Measurements from ENCODE around the gene LARGE1. TPM values are rescaled to one million over a fixed set of nuclear protein-coding genes. Genes with fewer than 3 reads are reported as not detected.

LARGE1 gene
- total and polyA plus RNA-seq, 2 of the 8 experiments (the other 6 are each of a cell fraction or from before 2014, with no cell fraction given) = 43.7 to 83.0 TPM

GRCh38 chr22:33510429-33510904, 409.8 kb downstream of the LARGE1 start (continued):
- TF ChIP-seq, protein P1, sequence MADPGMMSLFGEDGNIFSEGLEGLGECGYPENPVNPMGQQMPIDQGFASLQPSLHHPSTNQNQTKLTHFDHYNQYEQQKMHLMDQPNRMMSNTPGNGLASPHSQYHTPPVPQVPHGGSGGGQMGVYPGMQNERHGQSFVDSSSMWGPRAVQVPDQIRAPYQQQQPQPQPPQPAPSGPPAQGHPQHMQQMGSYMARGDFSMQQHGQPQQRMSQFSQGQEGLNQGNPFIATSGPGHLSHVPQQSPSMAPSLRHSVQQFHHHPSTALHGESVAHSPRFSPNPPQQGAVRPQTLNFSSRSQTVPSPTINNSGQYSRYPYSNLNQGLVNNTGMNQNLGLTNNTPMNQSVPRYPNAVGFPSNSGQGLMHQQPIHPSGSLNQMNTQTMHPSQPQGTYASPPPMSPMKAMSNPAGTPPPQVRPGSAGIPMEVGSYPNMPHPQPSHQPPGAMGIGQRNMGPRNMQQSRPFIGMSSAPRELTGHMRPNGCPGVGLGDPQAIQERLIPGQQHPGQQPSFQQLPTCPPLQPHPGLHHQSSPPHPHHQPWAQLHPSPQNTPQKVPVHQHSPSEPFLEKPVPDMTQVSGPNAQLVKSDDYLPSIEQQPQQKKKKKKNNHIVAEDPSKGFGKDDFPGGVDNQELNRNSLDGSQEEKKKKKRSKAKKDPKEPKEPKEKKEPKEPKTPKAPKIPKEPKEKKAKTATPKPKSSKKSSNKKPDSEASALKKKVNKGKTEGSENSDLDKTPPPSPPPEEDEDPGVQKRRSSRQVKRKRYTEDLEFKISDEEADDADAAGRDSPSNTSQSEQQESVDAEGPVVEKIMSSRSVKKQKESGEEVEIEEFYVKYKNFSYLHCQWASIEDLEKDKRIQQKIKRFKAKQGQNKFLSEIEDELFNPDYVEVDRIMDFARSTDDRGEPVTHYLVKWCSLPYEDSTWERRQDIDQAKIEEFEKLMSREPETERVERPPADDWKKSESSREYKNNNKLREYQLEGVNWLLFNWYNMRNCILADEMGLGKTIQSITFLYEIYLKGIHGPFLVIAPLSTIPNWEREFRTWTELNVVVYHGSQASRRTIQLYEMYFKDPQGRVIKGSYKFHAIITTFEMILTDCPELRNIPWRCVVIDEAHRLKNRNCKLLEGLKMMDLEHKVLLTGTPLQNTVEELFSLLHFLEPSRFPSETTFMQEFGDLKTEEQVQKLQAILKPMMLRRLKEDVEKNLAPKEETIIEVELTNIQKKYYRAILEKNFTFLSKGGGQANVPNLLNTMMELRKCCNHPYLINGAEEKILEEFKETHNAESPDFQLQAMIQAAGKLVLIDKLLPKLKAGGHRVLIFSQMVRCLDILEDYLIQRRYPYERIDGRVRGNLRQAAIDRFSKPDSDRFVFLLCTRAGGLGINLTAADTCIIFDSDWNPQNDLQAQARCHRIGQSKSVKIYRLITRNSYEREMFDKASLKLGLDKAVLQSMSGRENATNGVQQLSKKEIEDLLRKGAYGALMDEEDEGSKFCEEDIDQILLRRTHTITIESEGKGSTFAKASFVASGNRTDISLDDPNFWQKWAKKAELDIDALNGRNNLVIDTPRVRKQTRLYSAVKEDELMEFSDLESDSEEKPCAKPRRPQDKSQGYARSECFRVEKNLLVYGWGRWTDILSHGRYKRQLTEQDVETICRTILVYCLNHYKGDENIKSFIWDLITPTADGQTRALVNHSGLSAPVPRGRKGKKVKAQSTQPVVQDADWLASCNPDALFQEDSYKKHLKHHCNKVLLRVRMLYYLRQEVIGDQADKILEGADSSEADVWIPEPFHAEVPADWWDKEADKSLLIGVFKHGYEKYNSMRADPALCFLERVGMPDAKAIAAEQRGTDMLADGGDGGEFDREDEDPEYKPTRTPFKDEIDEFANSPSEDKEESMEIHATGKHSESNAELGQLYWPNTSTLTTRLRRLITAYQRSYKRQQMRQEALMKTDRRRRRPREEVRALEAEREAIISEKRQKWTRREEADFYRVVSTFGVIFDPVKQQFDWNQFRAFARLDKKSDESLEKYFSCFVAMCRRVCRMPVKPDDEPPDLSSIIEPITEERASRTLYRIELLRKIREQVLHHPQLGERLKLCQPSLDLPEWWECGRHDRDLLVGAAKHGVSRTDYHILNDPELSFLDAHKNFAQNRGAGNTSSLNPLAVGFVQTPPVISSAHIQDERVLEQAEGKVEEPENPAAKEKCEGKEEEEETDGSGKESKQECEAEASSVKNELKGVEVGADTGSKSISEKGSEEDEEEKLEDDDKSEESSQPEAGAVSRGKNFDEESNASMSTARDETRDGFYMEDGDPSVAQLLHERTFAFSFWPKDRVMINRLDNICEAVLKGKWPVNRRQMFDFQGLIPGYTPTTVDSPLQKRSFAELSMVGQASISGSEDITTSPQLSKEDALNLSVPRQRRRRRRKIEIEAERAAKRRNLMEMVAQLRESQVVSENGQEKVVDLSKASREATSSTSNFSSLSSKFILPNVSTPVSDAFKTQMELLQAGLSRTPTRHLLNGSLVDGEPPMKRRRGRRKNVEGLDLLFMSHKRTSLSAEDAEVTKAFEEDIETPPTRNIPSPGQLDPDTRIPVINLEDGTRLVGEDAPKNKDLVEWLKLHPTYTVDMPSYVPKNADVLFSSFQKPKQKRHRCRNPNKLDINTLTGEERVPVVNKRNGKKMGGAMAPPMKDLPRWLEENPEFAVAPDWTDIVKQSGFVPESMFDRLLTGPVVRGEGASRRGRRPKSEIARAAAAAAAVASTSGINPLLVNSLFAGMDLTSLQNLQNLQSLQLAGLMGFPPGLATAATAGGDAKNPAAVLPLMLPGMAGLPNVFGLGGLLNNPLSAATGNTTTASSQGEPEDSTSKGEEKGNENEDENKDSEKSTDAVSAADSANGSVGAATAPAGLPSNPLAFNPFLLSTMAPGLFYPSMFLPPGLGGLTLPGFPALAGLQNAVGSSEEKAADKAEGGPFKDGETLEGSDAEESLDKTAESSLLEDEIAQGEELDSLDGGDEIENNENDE (IDR thresholded peaks at IDR 0.05; ENCODE audit: insufficient replicate concordance, low read length) = no peak
- TF ChIP-seq GABPA (IDR thresholded peaks at IDR 0.05; ENCODE audit: borderline replicate concordance, insufficient read depth, low read length) (no peak), RNF2 (IDR thresholded peaks at IDR 0.05; ENCODE audit: borderline replicate concordance, low read depth, low read length, missing control alignments, poor library complexity, severe bottlenecking) (no peak), POLR2A (IDR thresholded peaks at IDR 0.05; ENCODE audit: control extremely low read depth in 1 of 2, low read depth in 2 of 2, low read length in 2 of 2) (no peak), ATF2 (IDR thresholded peaks at IDR 0.05; ENCODE audit: low read length) (no peak)
